ENCODE measurements around the gene SYAP1. TPM values are rescaled to one million over a fixed set of nuclear protein-coding genes. Genes with fewer than 3 reads are reported as not detected.

SYAP1 gene
- polyA plus RNA-seq, 1 donor from 2014 or later, result 14.4 TPM

- Histone ChIP-seq H3K4me2 (ENCODE audit: low read length) (no peak overlapping the region), H3K36me3 (ENCODE audit: insufficient read depth, low read length) (no peaks in the 10 kb centered on the region), H3K79me2 (replicated peaks; ENCODE audit: insufficient read depth, low read length) (no peaks in the 10 kb centered on the region), H3K27ac (ENCODE audit: low read length) (no peak overlapping the region), H3K9me2 (ENCODE audit: insufficient read depth, low read length) (no peaks in the 10 kb centered on the region), H3K4me3 (ENCODE audit: low read length) (no peak overlapping the region), H3K9ac (ENCODE audit: low read length) (no peak overlapping the region), H4K20me1 (ENCODE audit: insufficient read depth) (no peaks in the 10 kb centered on the region), H2AFZ (ENCODE audit: low read depth, low read length) (no peak overlapping the region), H3K27me3 (ENCODE audit: insufficient read depth, low read depth, low read length) (no peaks in the 10 kb centered on the region), H3F3A (ENCODE audit: insufficient read depth, low read length, poor library complexity, severe bottlenecking) (no peaks in the 10 kb centered on the region), H3K9me3 (ENCODE audit: low read length) (no peaks in the 10 kb centered on the region)
- no peak for TF ChIP-seq POLR2AphosphoS5 (IDR thresholded peaks at IDR 0.05)
- TF ChIP-seq CTCF (IDR thresholded peaks at IDR 0.05; ENCODE audit: poor library complexity, severe bottlenecking), result no peak
These were observed 14.0 kb upstream of the SYAP1 start for GRCh38 chrX:16705370-16705769.

- H3K4me3 ChIP-seq (ENCODE audit: low read length), result no peak overlapping the region
- no peaks in the 10 kb centered on the region for H3K79me2 ChIP-seq (replicated peaks; ENCODE audit: insufficient read depth, low read length)
- H3K27ac ChIP-seq (ENCODE audit: low read length), result no peak overlapping the region
- no peaks in the 10 kb centered on the region for H4K20me1 ChIP-seq (ENCODE audit: insufficient read depth)
- H3K27me3 ChIP-seq (ENCODE audit: insufficient read depth, low read depth, low read length), result no peaks in the 10 kb centered on the region
- H3K4me2 ChIP-seq (ENCODE audit: low read length), result no peak overlapping the region
- no peaks in the 10 kb centered on the region for H3K9me3 ChIP-seq (ENCODE audit: low read length)
- no peaks in the 10 kb centered on the region for H3K36me3 ChIP-seq (ENCODE audit: insufficient read depth, low read length)
- H3F3A ChIP-seq (ENCODE audit: insufficient read depth, low read length, poor library complexity, severe bottlenecking), result no peaks in the 10 kb centered on the region
- H3K9ac ChIP-seq (ENCODE audit: low read length), result no peak overlapping the region
- no peak for TF ChIP-seq SMC3 (conservative IDR thresholded peaks at IDR 0.05; ENCODE audit: poor library complexity)
- no peak for TF ChIP-seq RAD21 (conservative IDR thresholded peaks at IDR 0.05)
- TF ChIP-seq REST (IDR thresholded peaks at IDR 0.05; ENCODE audit: borderline replicate concordance), result no peak
- TF ChIP-seq POLR2AphosphoS5 (IDR thresholded peaks at IDR 0.05), result no peak
- TF ChIP-seq TAF1 (IDR thresholded peaks at IDR 0.05; ENCODE audit: low read depth), result no peak
- TF ChIP-seq EP300 (conservative IDR thresholded peaks at IDR 0.05; ENCODE audit: poor library complexity, severe bottlenecking), result no peak
- TF ChIP-seq CTCF (IDR thresholded peaks at IDR 0.05; ENCODE audit: poor library complexity, severe bottlenecking), result no peak
- TF ChIP-seq EZH2 (IDR thresholded peaks at IDR 0.05; ENCODE audit: borderline replicate concordance, insufficient read depth, low read length, poor library complexity, severe bottlenecking), result no peak
- no peak for TF ChIP-seq MXI1 (conservative IDR thresholded peaks at IDR 0.05; ENCODE audit: poor library complexity, severe bottlenecking)
- H3K9me2 ChIP-seq (ENCODE audit: insufficient read depth, low read length), result no peaks in the 10 kb centered on the region
- no peak overlapping the region for H2AFZ ChIP-seq (ENCODE audit: low read depth, low read length)
These were observed 11.4 kb upstream of the SYAP1 start for GRCh38 chrX:16708016-16708415.
